HepG2 (cell line): ENCODE data around the gene HHIPL1. TPM values are rescaled to one million over a fixed set of nuclear protein-coding genes. Genes with fewer than 3 reads are reported as not detected.
A peak's percentile ranks its signal among the peaks of the same experiment; 100 is the strongest.

Source experiments
- AKNA ChIP-seq: sonication (generic); formaldehyde crosslinking; IDR thresholded peaks from 2 replicates; pipeline ENCODE4 v1.4.0; 2020; ENCODE audit warnings: missing genetic modification reagents, borderline replicate concordance
- ARHGAP35 ChIP-seq: sonication (generic); formaldehyde crosslinking; IDR thresholded peaks from 2 replicates; pipeline ENCODE4 v1.9.0; 2022; ENCODE audit warnings: mild to moderate bottlenecking, inconsistent platforms, moderate library complexity, missing genetic modification reagents, borderline replicate concordance
- FOXK2 ChIP-seq: fragments of 450-650 bp; IDR thresholded peaks from 2 replicates; pipeline ENCODE4 v1.6.1; 2016
- FUBP1 ChIP-seq: sonication (generic); formaldehyde crosslinking; IDR thresholded peaks from 2 replicates; pipeline ENCODE4 v1.5.1; 2020; ENCODE audit warnings: missing genetic modification reagents, mild to moderate bottlenecking, borderline replicate concordance
- HMG20A ChIP-seq: IDR thresholded peaks from 2 replicates; pipeline ENCODE4 v1.6.1; 2016; ENCODE audit warnings: borderline replicate concordance
- HOXA7 ChIP-seq: sonication (generic); formaldehyde crosslinking; IDR thresholded peaks from 2 replicates; pipeline ENCODE4 v1.8.1; 2022; ENCODE audit warnings: mild to moderate bottlenecking, missing genetic modification reagents, moderate library complexity
- IKZF4 ChIP-seq: sonication (generic); formaldehyde crosslinking; IDR thresholded peaks from 2 replicates; pipeline ENCODE4 v1.5.1; 2020; ENCODE audit warnings: borderline replicate concordance, mild to moderate bottlenecking, low read depth, missing genetic modification reagents; ENCODE audit errors: not compliant biosample characterization
- IRF2 ChIP-seq: IDR thresholded peaks from 2 replicates; pipeline ENCODE4 v1.6.1; 2018; ENCODE audit warnings: missing genetic modification reagents, missing compliant biosample characterization
- NFE2 ChIP-seq: sonication (generic); formaldehyde crosslinking; IDR thresholded peaks from 2 replicates; pipeline ENCODE4 v1.4.0; 2020; ENCODE audit warnings: missing genetic modification reagents
- PCBP2 ChIP-seq: fragments of 200-400 bp; formaldehyde crosslinking; optimal IDR thresholded peaks from 2 replicates; pipeline ENCODE3; 2018; ENCODE audit warnings: low read length, low read depth; ENCODE audit not compliant: poor library complexity, severe bottlenecking
- PRMT3 ChIP-seq: sonication (generic); formaldehyde crosslinking; IDR thresholded peaks from 2 replicates; pipeline ENCODE4 v1.8.1; 2022; ENCODE audit warnings: low read depth, mild to moderate bottlenecking, moderate library complexity, missing genetic modification reagents, borderline replicate concordance
- RXRA ChIP-seq: sonication (generic); formaldehyde crosslinking; IDR thresholded peaks from 2 replicates; pipeline ENCODE4 v1.5.1; 2020; ENCODE audit warnings: missing genetic modification reagents
- SIX1 ChIP-seq: sonication (generic); formaldehyde crosslinking; IDR thresholded peaks from 2 replicates; pipeline ENCODE4 v1.4.0; 2020; ENCODE audit warnings: missing genetic modification reagents, borderline replicate concordance
- SMAD1 ChIP-seq: sonication (generic); formaldehyde crosslinking; IDR thresholded peaks from 2 replicates; pipeline ENCODE4 v1.4.0; 2020; ENCODE audit warnings: missing genetic modification reagents, low read depth, mild to moderate bottlenecking, borderline replicate concordance
- TAF15 ChIP-seq: fragments of 200-400 bp; formaldehyde crosslinking; IDR thresholded peaks from one replicate; pipeline ENCODE4 v1.6.1; 2018; ENCODE audit warnings: mild to moderate bottlenecking, low read depth, low read length; ENCODE audit not compliant: poor library complexity, severe bottlenecking
- TCF12 ChIP-seq, 2 experiments: fragments of 450-650 bp in 1 of 2; sonication (generic) in 1 of 2; formaldehyde crosslinking in 1 of 2; IDR thresholded peaks; 2 replicates each; pipeline versions ENCODE4 v1.6.1 to v1.8.0; 2017 to 2022; ENCODE audit warnings: antibody characterized with exemption in 1 of 2, mild to moderate bottlenecking in 1 of 2, missing genetic modification reagents in 1 of 2, moderate library complexity in 1 of 2
- ZNF253 ChIP-seq: sonication (generic); formaldehyde crosslinking; IDR thresholded peaks from 2 replicates; pipeline ENCODE4 v1.8.0; 2022; ENCODE audit warnings: mild to moderate bottlenecking, missing genetic modification reagents, borderline replicate concordance
- ZNF672 ChIP-seq: sonication (generic); formaldehyde crosslinking; IDR thresholded peaks from 2 replicates; pipeline ENCODE4 v1.8.1; 2022; ENCODE audit warnings: missing genetic modification reagents
- ZNF710 ChIP-seq: sonication (generic); formaldehyde crosslinking; IDR thresholded peaks from 2 replicates; pipeline ENCODE4 v1.5.0; 2020; ENCODE audit warnings: mild to moderate bottlenecking, missing genetic modification reagents, borderline replicate concordance
- polyA plus RNA-seq, 8 experiments: library from polyadenylated mRNA; depleted of rRNA in 3 of 8; stranded (reverse) in 7 of 8; unstranded in 1 of 8; fragments of >200 nt; fragmentation: Illumina TruSeq in 4 of 8; extraction: Trizol in 4 of 8; gene quantifications; 2 replicates each; pipeline versions ENCODE4 v1.2.1 to v1.2.3, GENCODE V29; 2011 to 2016; ENCODE audit warnings: low read depth in 4 of 8, missing spikeins in 1 of 8, mixed read lengths in 1 of 8; ENCODE audit not compliant: insufficient read depth in 1 of 8
- total RNA-seq, 5 experiments: library from RNA; depleted of rRNA; stranded (reverse); fragments of >200 nt; fragmentation: Illumina TruSeq; extraction: Trizol; gene quantifications; 2 replicates each; pipeline ENCODE4 v1.2.3, GENCODE V29; 2016; ENCODE audit warnings: low read depth in 1 of 5

The HHIPL1 gene
- total and polyA plus RNA-seq, 2 of the 13 experiments (the other 11 are each of a cell fraction or from before 2014, with no cell fraction given), result not detected

- TF ChIP-seq AKNA (CRISPR knock-in tag) (peak; percentile 60; the same call in 1 of the 2 replicates), NFE2 (CRISPR knock-in tag) (no peak), IKZF4 (CRISPR knock-in tag) (peak; percentile 97), SIX1 (CRISPR knock-in tag) (no peak), TCF12 (IDR thresholded peaks at IDR 0.05) (no peak), TCF12 (CRISPR knock-in tag; IDR thresholded peaks at IDR 0.05) (peak; percentile 43; the same call in 1 of the 2 replicates), ZNF253 (CRISPR knock-in tag) (peak; percentile 98), ZNF710 (no peak), IRF2 (CRISPR knock-in tag) (peak; percentile 19; the same call in 1 of the 2 replicates), PCBP2 (no peak), FUBP1 (CRISPR knock-in tag) (no peak), FOXK2 (no peak), ZNF672 (CRISPR knock-in tag) (no peak), PRMT3 (CRISPR knock-in tag) (0 out of 2 replicates have a peak, but pooled peaks have one; percentile 91), HMG20A (CRISPR knock-in tag) (no peak), HOXA7 (CRISPR knock-in tag) (no peak), RXRA (peak; percentile 32; the same call in 1 of the 2 replicates), SMAD1 (CRISPR knock-in tag) (peak; percentile 73; the same call in 1 of the 2 replicates), ARHGAP35 (peak; percentile 79; the same call in 1 of the 2 replicates), TAF15 (no peak)
These were observed 41.3 kb upstream of the HHIPL1 start, which contains the start of gene CCDC85C (continued) for GRCh38 chr14:99603471-99604277.
